Trophoblast cell (in vitro differentiated cells and primary cell): ENCODE measurements around the gene LIPI.
"Not testable (repeated sequence)": the region's sequence is repeated elsewhere in the genome, so short reads cannot be mapped to it uniquely, and the experiment has no call there.

Source experiments
- DNase-seq, 2 donors: peaks; one replicate each; pipeline ENCODE4 v3.0.0-alpha.2; 2016
- H2AFZ ChIP-seq: 2 replicates; pipeline ENCODE4 v1.6.1; 2013; ENCODE audit warnings: low read length, moderate library complexity, mild to moderate bottlenecking; ENCODE audit not compliant: insufficient read depth, poor library complexity
- H2AK5ac ChIP-seq: 2 replicates; pipeline ENCODE4 v1.6.1; 2013; ENCODE audit warnings: mild to moderate bottlenecking, low read length
- H2BK120ac ChIP-seq: 2 replicates; pipeline ENCODE4 v1.6.1; 2013; ENCODE audit warnings: low read length, mild to moderate bottlenecking, moderate library complexity; ENCODE audit not compliant: insufficient read depth, poor library complexity
- H2BK12ac ChIP-seq: 2 replicates; pipeline ENCODE4 v1.6.1; 2013; ENCODE audit warnings: mild to moderate bottlenecking, low read length, moderate library complexity
- H2BK5ac ChIP-seq: 2 replicates; pipeline ENCODE4 v1.6.1; 2013; ENCODE audit warnings: low read length, low read depth, moderate library complexity, mild to moderate bottlenecking; ENCODE audit not compliant: poor library complexity
- H3K14ac ChIP-seq: 2 replicates; pipeline ENCODE4 v1.6.1; 2013; ENCODE audit warnings: mild to moderate bottlenecking, low read length
- H3K18ac ChIP-seq: 2 replicates; pipeline ENCODE4 v1.6.1; 2013; ENCODE audit warnings: mild to moderate bottlenecking, low read length
- H3K23ac ChIP-seq: 2 replicates; pipeline ENCODE4 v1.6.1; 2013; ENCODE audit warnings: low read length
- H3K27ac ChIP-seq: 2 replicates; pipeline ENCODE4 v1.5.1; 2013; ENCODE audit warnings: low read depth, mild to moderate bottlenecking, inconsistent platforms, low read length, moderate library complexity
- H3K27me3 ChIP-seq: 2 replicates; pipeline ENCODE4 v1.6.1; 2013; ENCODE audit warnings: inconsistent platforms, mild to moderate bottlenecking, low read length, moderate library complexity; ENCODE audit not compliant: insufficient read depth
- H3K36me3 ChIP-seq, 2 experiments: 1 replicate in 1 of 2; 2 replicates in 1 of 2; pipeline ENCODE4 v1.6.1; 2013; ENCODE audit warnings: low read length in 2 of 2, mild to moderate bottlenecking in 2 of 2, moderate library complexity in 1 of 2; ENCODE audit not compliant: insufficient read depth in 2 of 2, control insufficient read depth in 1 of 2
- H3K4ac ChIP-seq: 2 replicates; pipeline ENCODE4 v1.6.1; 2013; ENCODE audit warnings: low read depth, mild to moderate bottlenecking, low read length, moderate library complexity
- H3K4me1 ChIP-seq, 2 experiments: 1 replicate in 1 of 2; 2 replicates in 1 of 2; pipeline ENCODE4 v1.6.1; 2013; ENCODE audit warnings: low read length in 2 of 2, mild to moderate bottlenecking in 2 of 2, moderate library complexity in 1 of 2; ENCODE audit not compliant: insufficient read depth in 2 of 2, control insufficient read depth in 1 of 2
- H3K4me2 ChIP-seq: 2 replicates; pipeline ENCODE4 v1.6.1; 2013; ENCODE audit warnings: inconsistent platforms, mild to moderate bottlenecking, low read length, moderate library complexity
- H3K4me3 ChIP-seq: 2 replicates; pipeline ENCODE4 v1.5.1; 2013; ENCODE audit warnings: mild to moderate bottlenecking, low read depth, low read length, inconsistent platforms
- H3K79me1 ChIP-seq: one replicate; pipeline ENCODE4 v1.6.1; 2013; ENCODE audit warnings: low read length
- H3K79me2 ChIP-seq: 2 replicates; pipeline ENCODE4 v1.6.1; 2013; ENCODE audit warnings: low read length, mild to moderate bottlenecking; ENCODE audit not compliant: control insufficient read depth, insufficient read depth, poor library complexity
- H3K9ac ChIP-seq: 2 replicates; pipeline ENCODE4 v1.6.1; 2013; ENCODE audit warnings: mild to moderate bottlenecking, low read length
- H3K9me3 ChIP-seq: 2 replicates; pipeline ENCODE4 v1.6.1; 2013; ENCODE audit warnings: low read depth, mild to moderate bottlenecking, control low read depth, inconsistent platforms, low read length; ENCODE audit not compliant: insufficient read depth
- H4K12ac ChIP-seq: 2 replicates; pipeline ENCODE4 v1.6.1; 2013; ENCODE audit warnings: low read depth, mild to moderate bottlenecking, low read length, moderate library complexity
- H4K8ac ChIP-seq: 2 replicates; pipeline ENCODE4 v1.6.1; 2013; ENCODE audit warnings: low read depth, mild to moderate bottlenecking, low read length, moderate library complexity
- H4K91ac ChIP-seq: one replicate; pipeline ENCODE4 v1.6.1; 2013; ENCODE audit warnings: low read depth, mild to moderate bottlenecking, low read length, moderate library complexity
- WGBS: extraction: QIAGEN DNeasy Blood & Tissue Kit; methylation state at CpG from one replicate; pipeline ENCODE4 v1.1.7; 2013; ENCODE audit warnings: missing lambda C conversion rate; ENCODE audit not compliant: insufficient read length, insufficient coverage; ENCODE audit errors: extremely low coverage; 5-methylcytosine and 5-hydroxymethylcytosine counted together

The LIPI gene

DNA sequence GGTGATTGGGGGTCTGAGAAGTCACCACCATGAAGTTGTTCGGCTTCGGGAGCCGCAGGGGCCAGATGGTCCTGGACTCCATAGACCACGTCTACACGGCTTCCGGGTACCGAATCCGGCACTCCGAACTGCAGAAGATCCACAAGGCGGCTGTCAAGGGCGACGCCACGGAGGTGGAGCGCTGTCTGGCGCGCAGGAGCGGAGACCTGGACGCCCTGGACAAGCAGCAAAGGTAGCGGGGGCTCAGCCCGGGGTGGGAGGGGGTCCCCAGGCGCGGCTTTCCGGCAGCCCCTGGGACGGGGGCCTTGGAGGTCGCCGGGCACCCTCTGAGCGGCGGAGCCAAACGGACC lies 146.5 kb downstream of the LIPI start:
- Histone ChIP-seq H3K14ac (no peak overlapping the region), H3K18ac (no peak overlapping the region), H3K4me2 (no peak overlapping the region), H4K12ac (no peak overlapping the region), H2AK5ac (no peak overlapping the region), H3K4ac (no peak overlapping the region), H2BK120ac (no peak overlapping the region), H3K79me1 (no peaks in the 10 kb centered on the region), H3K9ac (no peak overlapping the region), H3K36me3 (peaks cover 5 to 13% of the 10 kb centered on the region in 2 experiments), H2BK12ac (no peak overlapping the region), H4K91ac (no peak overlapping the region), H2AFZ (no peak overlapping the region), H3K79me2 (peaks cover 3% of the 10 kb centered on the region), H3K23ac (no peak overlapping the region), H3K27ac (no peak overlapping the region), H2BK5ac (no peak overlapping the region), H4K8ac (no peak overlapping the region), H3K4me1 (no peaks in the 10 kb centered on the region), H3K9me3 (no peaks in the 10 kb centered on the region), H3K4me3 (no peak overlapping the region), H3K27me3 (no peaks in the 10 kb centered on the region)
- peak in 1 of 2 donors; percentile 14 for DNase-seq
- WGBS, result no CpG with 5 or more reads among the region's 29 CpGs

DNA sequence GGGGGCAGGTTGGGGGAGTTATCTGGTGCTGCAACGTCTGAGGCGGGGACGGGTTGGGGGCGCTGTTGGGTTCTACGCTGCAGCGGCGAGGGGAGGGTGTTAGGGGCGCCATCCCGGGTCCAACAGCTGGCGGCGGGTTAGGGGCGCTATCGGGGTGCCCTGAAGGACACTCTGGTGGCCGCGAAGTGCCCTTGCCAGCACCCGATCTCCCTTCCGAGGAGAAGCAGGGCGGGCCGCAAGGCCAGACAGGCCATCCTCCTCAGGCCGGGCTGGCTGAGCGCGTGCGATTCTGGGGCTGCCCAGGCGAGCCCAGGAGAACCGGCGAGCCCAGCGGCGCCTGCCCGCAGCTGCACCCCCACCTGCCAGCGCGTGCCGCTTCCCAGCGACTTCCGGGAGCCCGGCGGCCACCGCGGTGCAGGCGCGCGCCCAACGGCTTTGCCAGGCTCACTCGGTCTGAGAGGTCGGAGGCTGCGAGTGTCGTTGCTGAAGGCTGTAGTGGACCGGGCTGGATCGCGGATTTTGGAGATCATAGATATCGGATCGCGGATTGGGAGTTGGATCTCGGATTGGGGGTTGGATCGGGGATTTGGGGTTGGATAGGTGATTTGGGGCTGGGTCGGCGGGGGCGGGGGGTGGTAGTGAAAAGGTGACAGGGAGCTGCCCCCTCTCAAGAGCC lies 147.0 kb downstream of the LIPI start:
- not testable (repeated sequence) for H3K79me2 ChIP-seq, H3K27ac ChIP-seq, H3K4me1 ChIP-seq, H4K12ac ChIP-seq, H2BK12ac ChIP-seq, H3K79me1 ChIP-seq, H3K9me3 ChIP-seq, H3K9ac ChIP-seq, H2BK5ac ChIP-seq, H4K8ac ChIP-seq, H3K4ac ChIP-seq, H3K4me3 ChIP-seq, H2BK120ac ChIP-seq, H3K27me3 ChIP-seq, H3K23ac ChIP-seq, H3K4me2 ChIP-seq, H4K91ac ChIP-seq, H3K14ac ChIP-seq, H2AK5ac ChIP-seq, H2AFZ ChIP-seq, H3K18ac ChIP-seq
- WGBS, result 100% methylated on average over 5 of the region's 57 CpGs
- DNase-seq, result peak in 1 of 2 donors; percentile 43
- peaks cover 5 to 14% of the 10 kb centered on the region in 2 experiments for H3K36me3 ChIP-seq

DNA sequence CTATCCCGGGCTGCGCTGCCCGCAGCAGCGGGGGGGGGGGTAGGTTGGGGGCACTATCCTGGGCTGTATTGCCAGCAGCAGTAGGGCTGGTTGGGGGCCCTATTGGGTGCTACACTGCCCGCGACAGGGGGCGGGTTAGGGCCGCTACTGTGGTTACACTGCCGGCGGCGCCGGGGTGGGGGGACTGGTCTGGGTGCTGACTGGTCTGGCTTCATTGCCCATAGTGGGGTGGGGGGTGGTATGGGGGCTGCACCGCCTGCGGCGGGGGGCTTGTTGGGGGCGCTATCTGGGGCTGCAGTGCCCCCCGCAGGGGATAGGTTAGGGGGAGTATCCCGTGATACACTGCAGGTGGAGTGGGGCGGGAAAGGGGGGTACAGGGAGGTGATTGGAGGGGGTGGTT lies 148.1 kb downstream of the LIPI start:
- not testable (repeated sequence) for H4K91ac ChIP-seq, H2BK12ac ChIP-seq, H3K4me2 ChIP-seq, H4K8ac ChIP-seq, H3K79me1 ChIP-seq, H3K79me2 ChIP-seq, H3K27me3 ChIP-seq, H3K4me1 ChIP-seq, DNase-seq, H3K18ac ChIP-seq, H2AK5ac ChIP-seq, H3K9me3 ChIP-seq, H4K12ac ChIP-seq, H2BK120ac ChIP-seq, H3K4ac ChIP-seq, H3K23ac ChIP-seq, H3K27ac ChIP-seq, H2AFZ ChIP-seq, H3K14ac ChIP-seq, H3K9ac ChIP-seq, H2BK5ac ChIP-seq, H3K4me3 ChIP-seq
- no CpG with 5 or more reads among the region's 19 CpGs for WGBS
- H3K36me3 ChIP-seq, result peaks cover 5 to 14% of the 10 kb centered on the region in 2 experiments

- H2AFZ ChIP-seq, H3K4ac ChIP-seq, H2BK5ac ChIP-seq, H3K27ac ChIP-seq, H4K12ac ChIP-seq, H2BK120ac ChIP-seq, H2AK5ac ChIP-seq, H3K4me3 ChIP-seq, H3K9ac ChIP-seq, H3K23ac ChIP-seq, H2BK12ac ChIP-seq, H3K4me1 ChIP-seq, H3K9me3 ChIP-seq, H4K8ac ChIP-seq, H3K79me1 ChIP-seq, H3K18ac ChIP-seq, DNase-seq, H3K27me3 ChIP-seq, H4K91ac ChIP-seq, H3K14ac ChIP-seq, H3K4me2 ChIP-seq, H3K79me2 ChIP-seq: not testable (repeated sequence)
- peaks cover 5 to 14% of the 10 kb centered on the region in 2 experiments for H3K36me3 ChIP-seq
- no CpG with 5 or more reads among the region's 10 CpGs for WGBS
These were observed 148.9 kb downstream of the LIPI start for GRCh38 chr21:14061820-14062219.
